ENCODE data around the gene CRNKL1. TPM values are rescaled to one million over a fixed set of nuclear protein-coding genes. Genes with fewer than 3 reads are reported as not detected.

The CRNKL1 gene
- 10 to 100 TPM; 22.0 to 27.1 TPM for total RNA-seq

- peak; percentile 93 for TF ChIP-seq POLR2AphosphoS5 (IDR thresholded peaks at IDR 0.05)
- peak in 3 of 4 experiments; percentile 19 to 55 (median 48) for TF ChIP-seq CTCF (IDR thresholded peaks at IDR 0.05)
- peak; percentile 17 for TF ChIP-seq POLR2A (IDR thresholded peaks at IDR 0.05)
- H3K27ac ChIP-seq = peak within 1 kb of the TSS; percentile 84 to 90
- H3K27me3 ChIP-seq (replicated peaks; ENCODE audit: insufficient read depth) = no peaks in the 10 kb centered on the region
- no peaks in the 10 kb centered on the region for H3K4me1 ChIP-seq (replicated peaks)
- WGBS = under 1% methylated on average over 53 of the region's 67 CpGs
- no peaks in the 10 kb centered on the region for H3K36me3 ChIP-seq
- intact Hi-C loops (cut with DNase I) = no loop called here
- DNase-seq (ENCODE audit: low spot score) = peak; percentile 94
- H3K4me3 ChIP-seq = peak within 1 kb of the TSS; percentile 66 to 94
- no peaks in the 10 kb centered on the region for H3K9me3 ChIP-seq
These were observed at the start of gene CRNKL1, which contains the start of gene CFAP61 for GRCh38 chr20:20052074-20052970. TSS of gene CRNKL1 (minus strand) at chr20:20052466. CDS start at chr20:20052342, 124 bp downstream. TSS of gene CFAP61 (plus strand) at chr20:20052532. CDS start at chr20:20056654, 4,122 bp downstream.

- Histone ChIP-seq H3K9me3 (no peaks in the 10 kb centered on the region), H3K27me3 (replicated peaks; ENCODE audit: insufficient read depth) (no peaks in the 10 kb centered on the region), H3K36me3 (no peaks in the 10 kb centered on the region), H3K4me1 (replicated peaks) (no peaks in the 10 kb centered on the region), H3K27ac (no peak overlapping the region), H3K4me3 (no peak overlapping the region)
- no peak for DNase-seq (ENCODE audit: low spot score)
- intact Hi-C loops (cut with DNase I) = no loop called here
- TF ChIP-seq POLR2A (IDR thresholded peaks at IDR 0.05) (no peak), POLR2AphosphoS5 (IDR thresholded peaks at IDR 0.05) (no peak), CTCF (IDR thresholded peaks at IDR 0.05) (no peak)
These were observed 48.6 kb upstream of the CRNKL1 start for GRCh38 chr20:20100881-20101280.

- H3K4me3 ChIP-seq = no peak overlapping the region
- 66% methylated on average over 11 of the region's 11 CpGs for WGBS
- DNase-seq (ENCODE audit: low spot score) = no peak
- no peaks in the 10 kb centered on the region for H3K9me3 ChIP-seq
- intact Hi-C loops (cut with DNase I) = no loop called here
- H3K4me1 ChIP-seq (replicated peaks) = no peaks in the 10 kb centered on the region
- no peaks in the 10 kb centered on the region for H3K36me3 ChIP-seq
- TF ChIP-seq CTCF (IDR thresholded peaks at IDR 0.05) = no peak
- no peak overlapping the region for H3K27ac ChIP-seq
- no peaks in the 10 kb centered on the region for H3K27me3 ChIP-seq (replicated peaks; ENCODE audit: insufficient read depth)
These were observed 44.2 kb upstream of the CRNKL1 start for GRCh38 chr20:20096421-20096820.

- Histone ChIP-seq H3K9me3 (no peaks in the 10 kb centered on the region), H3K27me3 (replicated peaks; ENCODE audit: insufficient read depth) (no peaks in the 10 kb centered on the region), H3K27ac (no peak overlapping the region), H3K4me1 (replicated peaks) (no peaks in the 10 kb centered on the region), H3K4me3 (no peak overlapping the region), H3K36me3 (no peaks in the 10 kb centered on the region)
- no peak for TF ChIP-seq POLR2AphosphoS5 (IDR thresholded peaks at IDR 0.05)
- TF ChIP-seq CTCF (IDR thresholded peaks at IDR 0.05) = no peak
- TF ChIP-seq POLR2A (IDR thresholded peaks at IDR 0.05) = no peak
- intact Hi-C loops (cut with DNase I) = no loop called here
- no peak for DNase-seq (ENCODE audit: low spot score)
- WGBS = 93% methylated on average over 10 of the region's 10 CpGs
These were observed 43.0 kb upstream of the CRNKL1 start for GRCh38 chr20:20095114-20095872.

Measured in prostate gland (tissue), 2 donors.